PC-3 (cell line): ENCODE results near the gene KLRC3.

ENCODE experiments used
- EZH2 ChIP-seq: fragments of 300-600 bp; sonication (generic); IDR thresholded peaks from one replicate; pipeline ENCODE4 v1.6.1; 2017; ENCODE audit warnings: antibody characterized with exemption, mild to moderate bottlenecking, low read length; ENCODE audit not compliant: unreplicated experiment
- EZH2phosphoT487 ChIP-seq: fragments of 300-600 bp; sonication (generic); IDR thresholded peaks from 2 replicates; pipeline ENCODE4 v1.6.1; 2018; ENCODE audit warnings: mild to moderate bottlenecking, antibody characterized with exemption, low read length, borderline replicate concordance
- TF ChIP-seq, protein P1 (sequence below): fragments of 300-600 bp; sonication (generic); conservative IDR thresholded peaks from 2 replicates; pipeline ENCODE4 v1.5.1; 2017; ENCODE audit warnings: antibody characterized with exemption, low read depth, mild to moderate bottlenecking, low read length

DNA sequence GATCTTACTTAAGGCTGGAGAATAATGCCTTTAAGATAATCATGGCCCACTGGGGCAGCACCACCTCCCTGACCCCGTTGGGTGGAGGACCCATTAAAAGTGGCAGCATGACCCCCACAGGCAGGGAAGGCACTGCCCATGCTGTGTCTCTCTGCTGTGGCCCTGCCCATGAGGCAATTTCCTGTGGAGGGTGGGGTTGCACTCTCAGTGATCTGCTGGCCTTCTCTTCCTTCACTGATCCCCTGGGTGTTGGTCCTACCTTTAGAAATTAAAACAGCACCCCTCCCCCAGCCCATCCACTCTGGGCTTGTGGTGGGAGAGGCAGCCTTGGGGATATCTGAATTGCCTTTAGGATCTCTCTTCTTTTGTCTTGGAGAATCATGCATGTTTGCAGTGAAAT, 47.8 kb downstream of the KLRC3 start:
- TF ChIP-seq, protein P1, sequence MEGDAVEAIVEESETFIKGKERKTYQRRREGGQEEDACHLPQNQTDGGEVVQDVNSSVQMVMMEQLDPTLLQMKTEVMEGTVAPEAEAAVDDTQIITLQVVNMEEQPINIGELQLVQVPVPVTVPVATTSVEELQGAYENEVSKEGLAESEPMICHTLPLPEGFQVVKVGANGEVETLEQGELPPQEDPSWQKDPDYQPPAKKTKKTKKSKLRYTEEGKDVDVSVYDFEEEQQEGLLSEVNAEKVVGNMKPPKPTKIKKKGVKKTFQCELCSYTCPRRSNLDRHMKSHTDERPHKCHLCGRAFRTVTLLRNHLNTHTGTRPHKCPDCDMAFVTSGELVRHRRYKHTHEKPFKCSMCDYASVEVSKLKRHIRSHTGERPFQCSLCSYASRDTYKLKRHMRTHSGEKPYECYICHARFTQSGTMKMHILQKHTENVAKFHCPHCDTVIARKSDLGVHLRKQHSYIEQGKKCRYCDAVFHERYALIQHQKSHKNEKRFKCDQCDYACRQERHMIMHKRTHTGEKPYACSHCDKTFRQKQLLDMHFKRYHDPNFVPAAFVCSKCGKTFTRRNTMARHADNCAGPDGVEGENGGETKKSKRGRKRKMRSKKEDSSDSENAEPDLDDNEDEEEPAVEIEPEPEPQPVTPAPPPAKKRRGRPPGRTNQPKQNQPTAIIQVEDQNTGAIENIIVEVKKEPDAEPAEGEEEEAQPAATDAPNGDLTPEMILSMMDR = no peak
- no peak for TF ChIP-seq EZH2
- TF ChIP-seq EZH2phosphoT487 = no peak
